GM12864 (cell line): Measurements from ENCODE around the gene ITGA4.
A peak's percentile ranks its signal among the peaks of the same experiment; 100 is the strongest.

Source experiments
- DNase-seq: peaks from one replicate; pipeline ENCODE4 v3.0.0-alpha.2; 2011; ENCODE audit warnings: low read depth
- H3K4me3 ChIP-seq: 2 replicates; pipeline ENCODE4 v1.5.1; 2011; ENCODE audit warnings: mild to moderate bottlenecking, low read depth, low read length, control low read depth
- CTCF ChIP-seq: IDR thresholded peaks from 2 replicates; pipeline ENCODE4 v1.5.1; 2011; ENCODE audit warnings: low read depth, mild to moderate bottlenecking, moderate library complexity, low read length, control low read depth, inconsistent platforms; ENCODE audit errors: missing control alignments

The ITGA4 gene

GRCh38 chr2:181573140-181573736 is 116.1 kb downstream of the ITGA4 start:
- no peak overlapping the region for H3K4me3 ChIP-seq
- no peak for DNase-seq
- TF ChIP-seq CTCF = no peak

GRCh38 chr2:181574321-181574720 is 117.1 kb downstream of the ITGA4 start:
- TF ChIP-seq CTCF = no peak
- H3K4me3 ChIP-seq = no peak overlapping the region

GRCh38 chr2:181575024-181575649 is 118.0 kb downstream of the ITGA4 start:
- no peak for DNase-seq
- no peak overlapping the region for H3K4me3 ChIP-seq
- TF ChIP-seq CTCF = no peak

More at GRCh38 chr2:181574321-181574720, 117.1 kb downstream of the ITGA4 start:
- DNase-seq = no peak

- DNase-seq = no peak
- no peak overlapping the region for H3K4me3 ChIP-seq
- TF ChIP-seq CTCF = no peak
Observed at GRCh38 chr2:181575650-181576025, 118.5 kb downstream of the ITGA4 start.

- no peak for TF ChIP-seq CTCF
- H3K4me3 ChIP-seq = no peak overlapping the region
- DNase-seq = no peak
Observed at GRCh38 chr2:181576431-181576830, 119.2 kb downstream of the ITGA4 start.

- no peak for TF ChIP-seq CTCF
- H3K4me3 ChIP-seq = no peak overlapping the region
Observed at GRCh38 chr2:181578829-181579228, 121.6 kb downstream of the ITGA4 start.

GRCh38 chr2:181581534-181581933 is 124.3 kb downstream of the ITGA4 start:
- no peak overlapping the region for H3K4me3 ChIP-seq
- DNase-seq = no peak
- peak; percentile 45 for TF ChIP-seq CTCF

More at GRCh38 chr2:181578829-181579228, 121.6 kb downstream of the ITGA4 start:
- no peak for DNase-seq
